IMR-90 (cell line): Measurements from ENCODE around the gene DYRK3.
A peak's percentile ranks its signal among the peaks of the same experiment; 100 is the strongest.

Source experiments
- CEBPB ChIP-seq: IDR thresholded peaks from 2 replicates; pipeline ENCODE4 v1.6.1; 2012; ENCODE audit warnings: low read depth, low read length, improper control_type of control experiment
- CHD1 ChIP-seq: IDR thresholded peaks from 2 replicates; pipeline ENCODE4 v1.6.1; 2012; ENCODE audit warnings: low read depth, low read length, improper control_type of control experiment
- CTCF ChIP-seq: conservative IDR thresholded peaks from 2 replicates; pipeline ENCODE4 v1.5.1; 2012; ENCODE audit warnings: mild to moderate bottlenecking, low read depth, low read length, improper control_type of control experiment
- FOS ChIP-seq: fragments of 150-350 bp; IDR thresholded peaks from 2 replicates; pipeline ENCODE4 v1.6.1; 2016; ENCODE audit warnings: low read depth, low read length
- MAZ ChIP-seq: IDR thresholded peaks from 2 replicates; pipeline ENCODE4 v1.6.1; 2012; ENCODE audit warnings: low read depth, mild to moderate bottlenecking, low read length, improper control_type of control experiment, moderate library complexity, borderline replicate concordance
- POLR2A ChIP-seq: IDR thresholded peaks from 2 replicates; pipeline ENCODE4 v1.6.1; 2012; ENCODE audit warnings: mild to moderate bottlenecking, low read depth, low read length
- RAD21 ChIP-seq: IDR thresholded peaks from 2 replicates; pipeline ENCODE4 v1.6.1; 2012; ENCODE audit warnings: low read length, improper control_type of control experiment
- USF2 ChIP-seq: fragments of 150-350 bp; IDR thresholded peaks from 2 replicates; pipeline ENCODE4 v1.6.1; 2017; ENCODE audit warnings: mild to moderate bottlenecking, antibody characterized with exemption, low read length, low read depth

GRCh38 chr1:206658264-206658980, 23.1 kb downstream of the DYRK3 start:
- TF ChIP-seq CEBPB (no peak), CTCF (peak; percentile 59), CHD1 (no peak), POLR2A (no peak), FOS (no peak), RAD21 (peak; percentile 41), MAZ (no peak), USF2 (no peak)
